Suppressor macrophage (primary cell): ENCODE measurements around the gene ZNF254.
"Not testable (repeated sequence)": the region's sequence is repeated elsewhere in the genome, so short reads cannot be mapped to it uniquely, and the experiment has no call there.

Experiments used
- DNase-seq, 4 experiments: peaks; one replicate each; pipeline ENCODE4 v3.0.0-alpha.2; 2020 to 2022

Gene ZNF254

DNA sequence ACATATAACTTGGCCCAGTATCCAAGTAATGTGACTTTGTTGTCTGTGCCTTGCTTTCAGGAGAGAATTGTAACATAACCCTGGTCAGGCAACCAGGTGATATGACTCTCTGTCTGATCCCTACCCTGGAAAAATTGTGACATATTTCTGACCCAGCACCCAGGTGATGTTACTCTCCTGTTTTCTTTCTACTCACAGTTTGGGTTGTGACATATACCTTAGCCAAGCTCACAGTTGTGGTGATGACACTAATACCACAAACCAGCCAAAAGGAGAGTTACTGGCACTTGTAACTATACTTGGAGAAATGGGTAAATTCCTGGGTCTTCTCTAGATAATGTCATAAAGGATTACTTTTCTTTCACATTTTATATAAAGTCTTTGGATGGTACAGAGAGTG lies 14.3 kb upstream of the ZNF254 start:
- DNase-seq: no peak

- no peak for DNase-seq
These were observed 13.2 kb upstream of the ZNF254 start for GRCh38 chr19:24073807-24074206.

- peak in 2 of 4 experiments; percentile 16 to 42 for DNase-seq
These were observed 12.1 kb upstream of the ZNF254 start for GRCh38 chr19:24074720-24075454.

DNA sequence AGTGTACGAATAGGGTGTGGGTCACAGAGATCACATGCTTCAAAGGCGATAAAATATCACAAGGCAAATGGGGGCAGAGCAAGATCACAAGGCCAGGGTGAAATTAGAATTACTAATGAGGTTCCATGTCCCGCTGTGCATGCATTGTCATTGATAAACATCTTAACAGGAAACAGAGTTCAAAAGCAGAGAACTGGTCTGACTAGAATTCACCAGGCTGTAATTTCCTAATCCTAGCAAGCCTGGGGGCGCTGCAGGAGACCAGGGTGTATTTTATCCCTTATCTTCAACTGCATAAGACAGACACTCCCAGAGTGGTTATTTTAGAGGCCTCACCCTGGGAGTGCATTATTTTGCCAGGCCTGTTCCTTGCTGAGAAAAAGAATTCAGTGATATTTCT lies 11.5 kb upstream of the ZNF254 start:
- DNase-seq: not testable (repeated sequence)

DNA sequence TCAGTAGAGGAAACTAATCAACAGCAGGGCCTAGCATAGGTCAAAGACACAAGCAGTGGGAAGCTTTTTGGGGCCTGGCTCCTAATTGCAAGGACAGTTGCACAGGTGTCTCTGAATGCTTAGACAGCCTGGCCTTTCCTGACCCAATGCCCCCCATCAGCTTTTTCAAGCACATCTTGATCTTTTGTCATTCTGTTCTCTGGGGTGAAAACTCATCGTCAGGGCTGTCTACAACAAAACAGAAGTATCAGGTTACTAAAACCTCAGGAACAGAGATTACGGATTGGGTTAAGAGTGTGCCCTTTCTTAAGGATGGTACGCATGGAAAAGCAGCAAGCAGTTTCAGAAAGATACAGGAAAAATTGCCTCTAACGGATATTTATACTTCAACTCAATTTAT lies 8.3 kb upstream of the ZNF254 start:
- DNase-seq: no peak

- DNase-seq: no peak
These were observed 5.9 kb upstream of the ZNF254 start for GRCh38 chr19:24081056-24081455.

GRCh38 chr19:24098359-24098758 lies 11.4 kb downstream of the ZNF254 start:
- no peak for DNase-seq

DNA sequence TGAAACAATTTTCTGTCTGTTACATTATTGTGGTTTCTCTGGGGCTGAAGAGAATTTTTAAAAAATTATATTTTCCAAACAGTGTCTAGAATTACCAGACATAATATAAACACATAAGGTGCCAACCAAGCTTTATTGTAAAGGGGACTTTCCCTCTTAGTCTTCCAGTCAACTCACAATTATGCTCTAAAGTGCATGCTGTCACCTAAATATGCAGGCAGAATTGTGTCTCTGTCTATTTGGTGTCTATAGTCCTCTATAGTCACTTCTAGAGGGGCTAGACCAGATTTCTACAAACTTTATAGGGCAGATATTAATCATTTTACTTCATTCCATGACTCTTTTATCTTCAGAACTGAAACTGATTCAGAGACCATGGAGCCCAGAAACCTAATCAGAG lies 12.8 kb downstream of the ZNF254 start:
- DNase-seq: no peak

- not testable (repeated sequence) for DNase-seq
These were observed 13.6 kb downstream of the ZNF254 start for GRCh38 chr19:24100597-24100996.

DNA sequence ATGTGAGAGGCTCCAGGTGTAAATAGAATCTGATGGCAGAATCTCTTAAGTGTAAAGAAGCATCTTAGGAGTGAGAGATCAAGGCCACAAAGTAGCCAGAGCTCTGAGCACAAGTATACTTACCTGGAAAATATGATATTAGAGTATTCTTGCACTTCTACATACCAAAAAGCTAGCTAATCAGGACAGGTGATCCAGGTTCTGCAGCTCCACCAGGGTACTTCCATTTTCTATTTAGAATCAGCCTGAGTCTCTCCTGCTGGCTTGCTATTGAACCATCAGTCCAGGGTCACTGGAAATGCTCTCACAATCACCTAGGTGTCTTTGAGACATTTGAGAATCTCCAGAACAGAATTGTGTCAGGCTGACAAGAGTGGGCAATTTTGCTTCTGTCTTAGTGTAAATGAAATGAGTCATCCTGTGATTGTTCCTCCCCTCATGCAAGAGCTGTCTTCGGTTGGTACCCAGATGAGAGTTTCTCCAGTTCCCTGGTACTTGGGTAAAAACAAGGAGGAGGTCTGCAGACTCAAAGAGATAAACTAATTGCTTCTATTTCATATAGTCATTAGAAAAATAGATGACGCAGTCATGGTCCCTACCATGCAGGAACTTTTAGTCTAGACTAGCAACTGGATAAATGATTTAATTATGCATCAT lies 14.6 kb downstream of the ZNF254 start:
- no peak for DNase-seq

- DNase-seq: no peak
These were observed 40.6 kb downstream of the ZNF254 start for GRCh38 chr19:24127601-24128000.

GRCh38 chr19:24140099-24140498 lies 53.1 kb downstream of the ZNF254 start:
- DNase-seq: no peak

DNA sequence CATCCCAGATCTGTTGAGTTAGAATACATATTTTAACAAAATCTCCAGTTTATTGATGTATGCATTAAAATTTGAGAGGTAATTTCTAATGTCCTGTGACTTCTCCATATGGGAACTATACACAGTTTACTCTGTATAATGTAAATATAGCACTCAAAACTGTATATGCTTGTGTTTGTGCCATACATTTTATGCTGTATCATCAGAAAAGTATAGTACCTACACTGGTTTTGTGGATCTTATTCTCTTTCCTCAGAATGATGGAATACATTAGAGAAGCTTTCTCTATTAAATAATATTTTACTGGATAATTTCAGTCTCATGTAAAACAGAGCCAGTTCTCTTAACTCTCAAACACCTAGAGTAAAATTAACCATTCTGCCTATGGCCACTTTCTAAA lies 53.6 kb downstream of the ZNF254 start:
- DNase-seq: no peak

- DNase-seq: no peak
These were observed 54.6 kb downstream of the ZNF254 start for GRCh38 chr19:24141612-24142011.

- DNase-seq: no peak
These were observed 55.8 kb downstream of the ZNF254 start for GRCh38 chr19:24142771-24143170.

GRCh38 chr19:24159707-24160106 lies 72.7 kb downstream of the ZNF254 start:
- DNase-seq: no peak

- no peak for DNase-seq
These were observed 79.1 kb downstream of the ZNF254 start for GRCh38 chr19:24166055-24166454.

GRCh38 chr19:24173882-24174281 lies 86.9 kb downstream of the ZNF254 start:
- DNase-seq: no peak

DNA sequence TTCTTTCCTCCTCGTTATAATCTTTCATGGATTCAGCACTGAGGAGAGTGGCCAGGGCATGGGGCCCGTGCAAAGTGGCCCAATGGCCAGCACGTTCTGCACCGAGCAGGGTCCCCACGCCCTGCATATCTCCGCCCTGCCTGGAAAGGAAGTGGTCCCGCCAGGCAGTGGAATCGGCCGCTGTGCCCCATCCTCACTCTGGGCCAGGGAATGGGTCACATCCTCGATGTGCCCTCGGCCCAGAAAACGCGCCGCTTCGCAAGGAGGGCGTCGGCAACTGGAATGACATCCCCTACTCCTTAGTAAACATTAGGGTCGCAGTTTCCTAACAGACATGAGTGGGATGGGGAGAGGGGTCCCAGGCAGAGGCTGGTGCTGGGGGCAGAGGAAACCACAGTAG lies 90.7 kb downstream of the ZNF254 start:
- no peak for DNase-seq

DNA sequence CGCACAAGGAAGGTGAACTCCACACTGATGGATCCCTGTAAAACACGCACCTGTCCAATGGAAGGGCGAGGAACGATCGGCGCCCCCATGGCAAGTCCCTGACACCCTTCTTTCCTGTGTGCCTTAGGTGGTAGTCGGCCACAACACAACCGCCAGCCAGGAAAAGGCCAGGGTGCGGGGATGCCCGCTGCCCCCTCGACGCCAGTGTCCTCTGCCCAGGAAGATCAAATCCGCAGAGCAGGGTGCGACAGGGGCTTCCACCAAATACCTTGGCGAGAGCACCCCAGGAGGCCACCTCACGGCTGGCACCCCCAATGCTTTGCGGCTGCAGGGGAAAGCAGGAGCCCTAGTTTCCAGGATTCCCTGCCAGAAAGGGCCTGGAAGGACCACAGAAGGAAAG lies 91.2 kb downstream of the ZNF254 start:
- no peak for DNase-seq
